Lung (tissue), 12 donors: ENCODE results near the gene TFAP2A. TPM values are rescaled to one million over a fixed set of nuclear protein-coding genes. Genes with fewer than 3 reads are reported as not detected.

Experiments used
- ATAC-seq: fragments of 200-7000 bp; cut with Tn5 transposase; one replicate; pipeline ENCODE4 v1.9.1; 2020; ENCODE audit warnings: moderate number of reproducible peaks; ENCODE audit not compliant: insufficient read depth, low FRiP score
- DNase-seq, 3 donors: peaks; one replicate each; pipeline ENCODE4 v3.0.0-alpha.2; 2013 to 2017
- H3K27ac ChIP-seq, 2 donors: one replicate each; pipeline ENCODE4 v1.5.1; 2013; ENCODE audit warnings: mild to moderate bottlenecking in 2 of 2, moderate library complexity in 2 of 2, control low read depth in 1 of 2, inconsistent platforms in 1 of 2, low read depth in 1 of 2, low read length in 1 of 2
- H3K27me3 ChIP-seq, 3 donors: one replicate each; pipeline ENCODE4 v1.5.1; 2013; ENCODE audit warnings: low read length in 2 of 3; ENCODE audit not compliant: control insufficient read depth in 3 of 3, insufficient read depth in 3 of 3
- H3K36me3 ChIP-seq, 4 donors: one replicate each; pipeline ENCODE4 v1.5.1; 2013; ENCODE audit warnings: low read length in 4 of 4, mild to moderate bottlenecking in 1 of 4, moderate library complexity in 1 of 4; ENCODE audit not compliant: control insufficient read depth in 4 of 4, insufficient read depth in 4 of 4
- H3K4me1 ChIP-seq, 5 donors: one replicate each; pipeline ENCODE4 v1.5.1; 2013; ENCODE audit warnings: low read length in 5 of 5, mild to moderate bottlenecking in 2 of 5, moderate library complexity in 1 of 5; ENCODE audit not compliant: control insufficient read depth in 5 of 5, insufficient read depth in 5 of 5
- H3K4me3 ChIP-seq: one replicate; pipeline ENCODE4 v1.5.1; 2013; ENCODE audit warnings: mild to moderate bottlenecking, control low read depth, moderate library complexity
- H3K9ac ChIP-seq, 2 donors: one replicate each; pipeline ENCODE4 v1.5.1; 2013; ENCODE audit warnings: low read length in 2 of 2, control low read depth in 1 of 2; ENCODE audit not compliant: insufficient read depth in 1 of 2
- H3K9me3 ChIP-seq, 4 donors: one replicate each; pipeline ENCODE4 v1.5.1; 2013; ENCODE audit warnings: low read length in 3 of 4, mild to moderate bottlenecking in 1 of 4, moderate library complexity in 1 of 4; ENCODE audit not compliant: control insufficient read depth in 4 of 4, insufficient read depth in 3 of 4
- WGBS, 2 donors: extraction: QIAGEN DNeasy Blood & Tissue Kit; methylation state at CpG; one replicate each; pipeline ENCODE4 v1.1.7; 2013; 5-methylcytosine and 5-hydroxymethylcytosine counted together
- polyA plus RNA-seq, 2 donors: library from polyadenylated mRNA; stranded (reverse); fragments of 200-250 nt; gene quantifications; one replicate each; pipeline ENCODE4 v1.2.1, GENCODE V29; 2013
- total RNA-seq, 2 donors: library from RNA; depleted of rRNA in 1 of 2; stranded (reverse); fragments of >200 nt in 1 of 2; gene quantifications; one replicate each; pipeline ENCODE4 v1.2.1, GENCODE V29; 2014 to 2021
- TF ChIP-seq, protein P1 (sequence below): IDR thresholded peaks from 2 replicates; pipeline ENCODE4 v1.5.1; 2012; ENCODE audit warnings: mild to moderate bottlenecking; ENCODE audit errors: control extremely low read depth, extremely low read depth
- donor health status: control.
- donor health status: control.
- donor health status: Bipolar disorder and iron deficiency.
- donor health status: healthy.
- donor health status: DM: yes; HTN: yes; CAD: no.

The TFAP2A gene
- total and polyA plus RNA-seq, 4 donors, result 0.14 to 2.7 (median 0.64) TPM

DNA sequence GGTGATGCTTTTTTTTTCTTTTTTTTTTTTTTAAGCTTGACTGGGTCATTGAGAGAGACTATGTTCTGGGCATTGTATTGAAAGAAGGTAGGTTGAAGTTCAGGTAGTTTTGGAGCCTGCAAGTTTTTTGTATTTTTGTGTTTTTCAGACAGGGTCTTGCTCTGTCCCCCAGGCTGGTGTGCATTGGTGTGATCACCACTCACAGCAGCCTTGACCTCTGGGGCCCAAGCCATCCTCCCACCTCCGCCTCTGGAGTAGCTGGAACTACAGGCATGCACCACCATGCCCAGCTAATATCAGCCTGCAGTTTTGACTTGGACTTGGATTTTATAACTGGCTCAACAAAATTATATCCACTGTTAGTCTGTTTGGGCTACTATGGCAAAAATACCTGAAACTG, 31.7 kb upstream of the TFAP2A start:
- Histone ChIP-seq H3K4me3 (no peak overlapping the region), H3K27me3 (no peaks in the 10 kb centered on the region), H3K36me3 (no peaks in the 10 kb centered on the region), H3K4me1 (no peaks in the 10 kb centered on the region), H3K9ac (no peak overlapping the region), H3K9me3 (no peaks in the 10 kb centered on the region), H3K27ac (no peak overlapping the region)
- DNase-seq (no peak), ATAC-seq (no peak)
- WGBS, 2 donors, result 90 to 100% methylated on average over 1 of the region's 1 CpG
- TF ChIP-seq, protein P1, sequence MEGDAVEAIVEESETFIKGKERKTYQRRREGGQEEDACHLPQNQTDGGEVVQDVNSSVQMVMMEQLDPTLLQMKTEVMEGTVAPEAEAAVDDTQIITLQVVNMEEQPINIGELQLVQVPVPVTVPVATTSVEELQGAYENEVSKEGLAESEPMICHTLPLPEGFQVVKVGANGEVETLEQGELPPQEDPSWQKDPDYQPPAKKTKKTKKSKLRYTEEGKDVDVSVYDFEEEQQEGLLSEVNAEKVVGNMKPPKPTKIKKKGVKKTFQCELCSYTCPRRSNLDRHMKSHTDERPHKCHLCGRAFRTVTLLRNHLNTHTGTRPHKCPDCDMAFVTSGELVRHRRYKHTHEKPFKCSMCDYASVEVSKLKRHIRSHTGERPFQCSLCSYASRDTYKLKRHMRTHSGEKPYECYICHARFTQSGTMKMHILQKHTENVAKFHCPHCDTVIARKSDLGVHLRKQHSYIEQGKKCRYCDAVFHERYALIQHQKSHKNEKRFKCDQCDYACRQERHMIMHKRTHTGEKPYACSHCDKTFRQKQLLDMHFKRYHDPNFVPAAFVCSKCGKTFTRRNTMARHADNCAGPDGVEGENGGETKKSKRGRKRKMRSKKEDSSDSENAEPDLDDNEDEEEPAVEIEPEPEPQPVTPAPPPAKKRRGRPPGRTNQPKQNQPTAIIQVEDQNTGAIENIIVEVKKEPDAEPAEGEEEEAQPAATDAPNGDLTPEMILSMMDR, result no peak

DNA sequence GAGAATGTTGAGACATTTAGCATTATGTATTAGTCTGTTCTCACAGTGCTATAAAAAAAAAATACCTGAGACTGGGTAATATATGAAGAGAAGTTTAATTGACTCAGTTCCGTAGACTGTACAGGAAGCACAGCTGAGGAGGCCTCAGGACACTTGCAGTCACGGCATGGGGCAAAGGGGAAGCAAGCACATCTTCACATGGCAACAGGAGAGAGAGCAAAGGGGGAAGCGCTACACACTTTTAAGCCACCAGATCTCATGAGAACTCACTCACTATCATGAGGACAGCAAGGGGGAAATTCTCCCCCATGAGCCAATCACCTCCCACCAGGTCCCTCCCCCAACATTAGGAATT, 26.8 kb upstream of the TFAP2A start:
- Histone ChIP-seq H3K4me3 (no peak overlapping the region), H3K36me3 (no peaks in the 10 kb centered on the region), H3K27me3 (no peaks in the 10 kb centered on the region), H3K4me1 (no peaks in the 10 kb centered on the region), H3K9ac (no peak overlapping the region), H3K27ac (peak overlapping the region in 1 of 2 donors; percentile 66), H3K9me3 (peaks cover 0 to 2% (median 0%) of the 10 kb centered on the region in 4 donors)
- 76 to 82% methylated on average over 3 of the region's 3 CpGs for WGBS, 2 donors
- TF ChIP-seq, protein P1, result no peak
- no peak for ATAC-seq
- DNase-seq, result no peak

DNA sequence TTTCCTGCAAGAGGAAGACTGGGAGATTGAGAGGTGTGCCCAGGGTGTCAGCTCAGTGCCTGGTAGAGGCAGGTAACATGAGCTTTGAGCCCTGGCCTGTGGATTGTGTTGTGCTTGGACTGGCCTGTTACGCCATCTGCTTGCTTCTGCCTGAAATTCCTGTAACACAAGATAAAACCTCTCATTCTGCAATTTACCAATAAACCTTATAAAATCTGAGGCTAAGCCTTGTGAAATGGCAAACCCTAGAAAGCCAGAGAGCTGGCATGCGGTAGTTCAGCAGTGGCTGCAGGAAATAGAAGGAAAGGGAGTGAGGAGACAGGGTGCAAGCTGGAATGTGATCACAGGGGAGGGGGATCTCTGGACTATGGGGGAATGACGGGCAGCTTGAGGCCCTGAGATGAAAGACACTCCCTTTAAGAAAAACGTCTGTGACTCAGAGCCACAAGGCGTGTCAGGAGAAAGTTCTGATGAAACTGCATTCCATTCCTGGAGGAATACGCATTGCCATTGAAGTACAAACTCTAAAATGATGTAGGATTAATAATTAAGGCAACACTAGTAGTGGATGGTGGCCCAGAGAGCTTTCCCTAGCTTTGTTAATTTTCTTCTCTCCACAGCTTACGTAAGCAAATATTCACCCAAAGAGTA, 26.3 kb upstream of the TFAP2A start:
- H3K27ac ChIP-seq, result peak overlapping the region in 1 of 2 donors; percentile 81

More for the DNA sequence above, 26.3 kb upstream of the TFAP2A start:
- H3K36me3 ChIP-seq, result no peaks in the 10 kb centered on the region
- no peaks in the 10 kb centered on the region for H3K4me1 ChIP-seq
- H3K27me3 ChIP-seq, result no peaks in the 10 kb centered on the region
- no peak overlapping the region for H3K4me3 ChIP-seq
- H3K9me3 ChIP-seq, result peaks cover 0 to 2% (median 0%) of the 10 kb centered on the region in 4 donors
- ATAC-seq, result peak; percentile 90
- 47 to 72% methylated on average over 7 of the region's 7 CpGs for WGBS, 2 donors
- H3K9ac ChIP-seq, result no peak overlapping the region
- TF ChIP-seq, protein P1, result no peak
- DNase-seq, result peak in 1 of 3 donors; percentile 29
